HepG2 (cell line): ENCODE data around the gene DDIT4. TPM values are rescaled to one million over a fixed set of nuclear protein-coding genes. Genes with fewer than 3 reads are reported as not detected.

Experiments used
- BRF2 ChIP-seq: sonication (generic); formaldehyde crosslinking; IDR thresholded peaks from 2 replicates; pipeline ENCODE4 v1.8.1; 2022; ENCODE audit warnings: mild to moderate bottlenecking, missing genetic modification reagents
- CBX2 ChIP-seq, 2 experiments: fragments of 200-600 bp in 1 of 2; sonication (generic); formaldehyde crosslinking in 1 of 2; IDR thresholded peaks; 2 replicates each; pipeline versions ENCODE4 v1.7.0 to v1.8.1; 2018 to 2022; ENCODE audit warnings: low read depth in 2 of 2, low read length in 1 of 2, mild to moderate bottlenecking in 1 of 2, missing genetic modification reagents in 1 of 2
- ELF1 ChIP-seq: sonication (generic); formaldehyde crosslinking; IDR thresholded peaks from 2 replicates; pipeline ENCODE4 v1.4.0; 2020; ENCODE audit warnings: missing genetic modification reagents
- EP300 ChIP-seq, 3 experiments: sonication (generic) in 1 of 3; formaldehyde crosslinking in 1 of 3; IDR thresholded peaks; 2 replicates each; pipeline versions ENCODE4 v1.5.1 to v1.6.1; 2011 to 2020; ENCODE audit warnings: low read depth in 2 of 3, low read length in 2 of 3, borderline replicate concordance in 1 of 3, improper control_type of control experiment in 1 of 3, mild to moderate bottlenecking in 1 of 3, missing genetic modification reagents in 1 of 3, moderate library complexity in 1 of 3
- GABPA ChIP-seq, 2 experiments: IDR thresholded peaks; 2 replicates each; pipeline ENCODE4 v1.6.1; 2011 to 2016; ENCODE audit warnings: low read depth in 2 of 2, low read length in 1 of 2, missing biosample characterization in 1 of 2, missing genetic modification characterization in 1 of 2
- KLF16 ChIP-seq, 2 experiments: sonication (generic) in 1 of 2; formaldehyde crosslinking in 1 of 2; IDR thresholded peaks; 2 replicates each; pipeline versions ENCODE4 v1.6.1 to v1.8.0; 2016 to 2023; ENCODE audit warnings: missing genetic modification reagents in 2 of 2, missing compliant biosample characterization in 1 of 2
- MAFF ChIP-seq: IDR thresholded peaks from 2 replicates; pipeline ENCODE4 v1.6.1; 2011; ENCODE audit warnings: low read depth, low read length, improper control_type of control experiment
- NR2C2 ChIP-seq: sonication (generic); formaldehyde crosslinking; IDR thresholded peaks from 2 replicates; pipeline ENCODE4 v1.4.0; 2020; ENCODE audit warnings: missing genetic modification reagents, mild to moderate bottlenecking, moderate library complexity, borderline replicate concordance
- PAXIP1 ChIP-seq: sonication (generic); formaldehyde crosslinking; conservative IDR thresholded peaks from 2 replicates; pipeline ENCODE4 v1.4.0; 2020; ENCODE audit warnings: mild to moderate bottlenecking, missing genetic modification reagents, moderate library complexity
- PHF21A ChIP-seq: sonication (generic); formaldehyde crosslinking; IDR thresholded peaks from 2 replicates; pipeline ENCODE4 v1.5.0; 2020; ENCODE audit warnings: mild to moderate bottlenecking, missing genetic modification reagents
- PITX1 ChIP-seq: sonication (generic); formaldehyde crosslinking; IDR thresholded peaks from 2 replicates; pipeline ENCODE4 v1.5.1; 2020; ENCODE audit warnings: mild to moderate bottlenecking, missing genetic modification reagents
- PRDM4 ChIP-seq: sonication (generic); formaldehyde crosslinking; IDR thresholded peaks from 2 replicates; pipeline ENCODE4 v1.9.0; 2021; ENCODE audit warnings: missing genetic modification reagents, borderline replicate concordance
- SMAD1 ChIP-seq: sonication (generic); formaldehyde crosslinking; IDR thresholded peaks from 2 replicates; pipeline ENCODE4 v1.4.0; 2020; ENCODE audit warnings: missing genetic modification reagents, low read depth, mild to moderate bottlenecking, borderline replicate concordance
- TAF15 ChIP-seq: fragments of 200-400 bp; formaldehyde crosslinking; IDR thresholded peaks from one replicate; pipeline ENCODE4 v1.6.1; 2018; ENCODE audit warnings: mild to moderate bottlenecking, low read depth, low read length; ENCODE audit not compliant: poor library complexity, severe bottlenecking
- THYN1 ChIP-seq: sonication (generic); formaldehyde crosslinking; IDR thresholded peaks from 2 replicates; pipeline ENCODE4 v1.8.1; 2023; ENCODE audit warnings: low read depth, mild to moderate bottlenecking, moderate library complexity, missing genetic modification reagents, borderline replicate concordance
- ZBTB42 ChIP-seq: sonication (generic); formaldehyde crosslinking; IDR thresholded peaks from 2 replicates; pipeline ENCODE4 v1.5.0; 2020; ENCODE audit warnings: mild to moderate bottlenecking, missing genetic modification reagents
- ZNF205 ChIP-seq: IDR thresholded peaks from 2 replicates; pipeline ENCODE4 v1.6.1; 2018; ENCODE audit warnings: missing biosample characterization, missing genetic modification reagents
- ZNF232 ChIP-seq: sonication (generic); formaldehyde crosslinking; IDR thresholded peaks from 2 replicates; pipeline ENCODE4 v1.4.0; 2020; ENCODE audit warnings: missing genetic modification reagents, borderline replicate concordance
- ZNF724P ChIP-seq: sonication (generic); formaldehyde crosslinking; IDR thresholded peaks from 2 replicates; pipeline ENCODE4 v1.8.0; 2022; ENCODE audit warnings: missing genetic modification reagents, borderline replicate concordance
- ZNF839 ChIP-seq: sonication (generic); formaldehyde crosslinking; IDR thresholded peaks from 2 replicates; pipeline ENCODE4 v1.4.0; 2020; ENCODE audit warnings: missing genetic modification reagents, mild to moderate bottlenecking, borderline replicate concordance
- ZSCAN25 ChIP-seq: sonication (generic); formaldehyde crosslinking; IDR thresholded peaks from 2 replicates; pipeline ENCODE4 v1.8.0; 2022; ENCODE audit warnings: mild to moderate bottlenecking, missing genetic modification reagents
- polyA plus RNA-seq, 8 experiments: library from polyadenylated mRNA; depleted of rRNA in 3 of 8; stranded (reverse) in 7 of 8; unstranded in 1 of 8; fragments of >200 nt; fragmentation: Illumina TruSeq in 4 of 8; extraction: Trizol in 4 of 8; gene quantifications; 2 replicates each; pipeline versions ENCODE4 v1.2.1 to v1.2.3, GENCODE V29; 2011 to 2016; ENCODE audit warnings: low read depth in 4 of 8, missing spikeins in 1 of 8, mixed read lengths in 1 of 8; ENCODE audit not compliant: insufficient read depth in 1 of 8
- total RNA-seq, 5 experiments: library from RNA; depleted of rRNA; stranded (reverse); fragments of >200 nt; fragmentation: Illumina TruSeq; extraction: Trizol; gene quantifications; 2 replicates each; pipeline ENCODE4 v1.2.3, GENCODE V29; 2016; ENCODE audit warnings: low read depth in 1 of 5

The DDIT4 gene
- total and polyA plus RNA-seq, 2 of the 13 experiments (the other 11 are each of a cell fraction or from before 2014, with no cell fraction given): 35.6 to 40.7 TPM

GRCh38 chr10:72263613-72264241 is 10.0 kb upstream of the DDIT4 start (continued):
- TF ChIP-seq PRDM4 (CRISPR knock-in tag) (no peak), EP300 (IDR thresholded peaks at IDR 0.05; ENCODE audit: low read depth in 2 of 2, low read length in 2 of 2) (peak in 1 of 2 experiments; percentile 41; a peak in 2 of 4 replicates), EP300 (CRISPR knock-in tag; IDR thresholded peaks at IDR 0.05; ENCODE audit: borderline replicate concordance) (no peak), PHF21A (peak; percentile 69; the same call in 1 of the 2 replicates), CBX2 (IDR thresholded peaks at IDR 0.05; ENCODE audit: low read depth, low read length) (no peak), CBX2 (CRISPR knock-in tag; IDR thresholded peaks at IDR 0.05; ENCODE audit: low read depth) (no peak), MAFF (no peak), SMAD1 (CRISPR knock-in tag) (no peak), ZSCAN25 (CRISPR knock-in tag) (no peak), TAF15 (no peak), GABPA (IDR thresholded peaks at IDR 0.05; ENCODE audit: low read depth, low read length) (no peak), GABPA (CRISPR knock-in tag; IDR thresholded peaks at IDR 0.05; ENCODE audit: low read depth) (peak; percentile 45; the same call in 1 of the 2 replicates), PITX1 (CRISPR knock-in tag) (peak; percentile 51; the same call in 1 of the 2 replicates), NR2C2 (no peak), ZNF205 (no peak), PAXIP1 (CRISPR knock-in tag) (peak; percentile 56; the same call in 1 of the 2 replicates), THYN1 (CRISPR knock-in tag) (no peak), ELF1 (CRISPR knock-in tag) (peak; percentile 21; the same call in 1 of the 2 replicates), ZBTB42 (CRISPR knock-in tag) (no peak), ZNF724P (no peak), BRF2 (no peak), ZNF232 (CRISPR knock-in tag) (no peak), KLF16 (CRISPR knock-in tag; IDR thresholded peaks at IDR 0.05) (no peak; a peak in 1 of 4 replicates), ZNF839 (no peak)
